ENCODE data around the gene FITM2.
"Not testable (repeated sequence)": the region's sequence is repeated elsewhere in the genome, so short reads cannot be mapped to it uniquely, and the experiment has no call there.

The FITM2 gene

GRCh38 chr20:44355498-44356352, 44.7 kb upstream of the FITM2 start, which contains the start of gene HNF4A:
HNF4A (plus strand) TSS chr20:44355699; CDS start chr20:44355805, 106 bp downstream.
- DNase-seq (ENCODE audit: extremely low read depth, low read depth), result no peak
- no peak for TF ChIP-seq CTCF (IDR thresholded peaks at IDR 0.05; ENCODE audit: low read depth, low read length, missing control alignments)

DNA sequence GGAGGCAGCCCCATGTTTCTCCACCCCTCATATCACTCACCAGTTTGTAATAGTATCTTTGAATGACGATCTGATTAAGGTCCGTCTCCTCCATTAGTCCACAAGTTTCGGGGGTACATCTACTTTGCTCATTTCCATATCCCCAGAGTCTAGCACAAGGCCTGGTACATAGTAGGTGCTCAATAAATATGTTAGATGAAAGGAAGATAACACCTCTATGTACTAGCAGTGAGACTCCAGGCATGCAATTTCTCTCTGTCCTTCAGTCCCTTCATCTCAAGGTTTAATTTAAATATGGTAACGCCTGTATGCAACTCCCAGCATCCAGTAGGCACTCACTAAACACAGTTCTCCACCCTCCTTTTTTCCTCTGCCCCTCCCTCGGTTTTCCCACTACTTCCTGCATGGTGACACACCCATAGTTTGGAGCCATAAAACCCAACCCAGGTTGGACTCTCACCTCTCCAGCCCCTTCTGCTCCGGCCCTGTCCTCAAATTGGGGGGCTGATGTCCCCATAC, 44.0 kb upstream of the FITM2 start:
- DNase-seq (ENCODE audit: extremely low read depth, low read depth), result no peak
- TF ChIP-seq CTCF (IDR thresholded peaks at IDR 0.05; ENCODE audit: low read depth, low read length, missing control alignments), result no peak
- H3K4me3 ChIP-seq (replicated peaks; ENCODE audit: low read depth, low read length), result no peak overlapping the region

More at GRCh38 chr20:44355498-44356352, 44.7 kb upstream of the FITM2 start, which contains the start of gene HNF4A:
- H3K4me3 ChIP-seq (replicated peaks; ENCODE audit: low read depth, low read length), result no peak within 1 kb of the TSS

GRCh38 chr20:44350567-44350966, 39.6 kb upstream of the FITM2 start:
- H3K4me3 ChIP-seq (replicated peaks; ENCODE audit: low read depth, low read length), result no peak overlapping the region
- DNase-seq (ENCODE audit: extremely low read depth, low read depth), result no peak
- TF ChIP-seq CTCF (IDR thresholded peaks at IDR 0.05; ENCODE audit: low read depth, low read length, missing control alignments), result no peak

GRCh38 chr20:44349349-44349748, 38.3 kb upstream of the FITM2 start:
- no peak for TF ChIP-seq CTCF (IDR thresholded peaks at IDR 0.05; ENCODE audit: low read depth, low read length, missing control alignments)
- no peak overlapping the region for H3K4me3 ChIP-seq (replicated peaks; ENCODE audit: low read depth, low read length)
- no peak for DNase-seq (ENCODE audit: extremely low read depth, low read depth)

DNA sequence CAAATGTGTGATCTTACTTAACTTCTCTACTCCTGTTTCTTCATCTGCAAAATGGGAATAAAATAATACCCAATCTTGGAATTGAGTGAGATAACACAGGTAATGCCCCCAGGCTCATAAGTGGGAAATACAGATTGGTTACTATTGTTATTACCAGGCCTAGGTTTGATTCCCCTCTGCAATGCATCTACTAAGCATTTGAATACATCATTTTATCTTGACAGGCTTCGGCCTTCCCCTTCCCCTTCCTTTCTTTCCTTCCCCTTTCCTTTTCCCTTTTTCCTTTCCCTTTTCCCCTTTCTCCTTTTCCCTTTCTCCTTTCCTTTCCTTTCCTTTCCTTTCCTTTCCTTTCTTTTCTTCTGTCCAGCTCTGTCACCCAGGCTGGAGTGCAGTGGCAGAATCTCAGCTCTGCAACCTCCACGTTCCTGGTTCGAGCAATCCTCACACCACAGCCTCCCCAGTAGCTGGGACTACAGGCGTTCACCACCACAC, 37.2 kb upstream of the FITM2 start:
- no peak for TF ChIP-seq CTCF (IDR thresholded peaks at IDR 0.05; ENCODE audit: low read depth, low read length, missing control alignments)
- no peak overlapping the region for H3K4me3 ChIP-seq (replicated peaks; ENCODE audit: low read depth, low read length)
- DNase-seq (ENCODE audit: extremely low read depth, low read depth), result no peak

- DNase-seq (ENCODE audit: extremely low read depth, low read depth); H3K4me3 ChIP-seq (replicated peaks; ENCODE audit: low read depth, low read length): not testable (repeated sequence)
Measured at GRCh38 chr20:44345941-44346340, 34.9 kb upstream of the FITM2 start.

DNA sequence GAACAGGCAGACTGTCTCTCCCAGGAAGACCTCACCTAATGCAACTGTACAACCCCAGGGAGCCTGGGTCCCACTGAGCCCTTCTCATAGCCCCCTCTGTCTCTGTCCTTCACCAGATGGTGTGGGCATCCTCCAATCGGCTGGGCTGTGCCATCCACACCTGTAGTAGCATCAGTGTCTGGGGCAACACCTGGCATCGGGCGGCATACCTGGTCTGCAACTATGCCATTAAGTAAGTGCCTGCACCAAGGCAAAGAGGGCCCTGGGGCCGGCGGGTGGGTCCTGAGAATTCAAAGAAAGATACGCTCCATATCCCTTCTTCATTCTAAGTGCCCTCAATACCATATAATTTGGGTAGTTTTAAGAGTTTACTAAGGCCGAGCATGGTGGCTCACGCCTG, 34.1 kb upstream of the FITM2 start:
- DNase-seq (ENCODE audit: extremely low read depth, low read depth), result no peak
- no peak overlapping the region for H3K4me3 ChIP-seq (replicated peaks; ENCODE audit: low read depth, low read length)
- TF ChIP-seq CTCF (IDR thresholded peaks at IDR 0.05; ENCODE audit: low read depth, low read length, missing control alignments), result no peak
